GM12875 (cell line): ENCODE measurements around the gene ATP2B1.

ENCODE experiments used
- H3K4me3 ChIP-seq: one replicate; pipeline ENCODE4 v1.5.1; 2011; ENCODE audit warnings: low read depth, low read length, control low read depth
- TF ChIP-seq, protein P1 (sequence below): IDR thresholded peaks from 2 replicates; pipeline ENCODE4 v1.5.1; 2011; ENCODE audit warnings: low read depth, mild to moderate bottlenecking, control low read depth, inconsistent platforms, low read length, moderate library complexity, borderline replicate concordance; ENCODE audit not compliant: insufficient read depth

The ATP2B1 gene

GRCh38 chr12:89748791-89749190, 40.2 kb upstream of the ATP2B1 start:
- TF ChIP-seq, protein P1, sequence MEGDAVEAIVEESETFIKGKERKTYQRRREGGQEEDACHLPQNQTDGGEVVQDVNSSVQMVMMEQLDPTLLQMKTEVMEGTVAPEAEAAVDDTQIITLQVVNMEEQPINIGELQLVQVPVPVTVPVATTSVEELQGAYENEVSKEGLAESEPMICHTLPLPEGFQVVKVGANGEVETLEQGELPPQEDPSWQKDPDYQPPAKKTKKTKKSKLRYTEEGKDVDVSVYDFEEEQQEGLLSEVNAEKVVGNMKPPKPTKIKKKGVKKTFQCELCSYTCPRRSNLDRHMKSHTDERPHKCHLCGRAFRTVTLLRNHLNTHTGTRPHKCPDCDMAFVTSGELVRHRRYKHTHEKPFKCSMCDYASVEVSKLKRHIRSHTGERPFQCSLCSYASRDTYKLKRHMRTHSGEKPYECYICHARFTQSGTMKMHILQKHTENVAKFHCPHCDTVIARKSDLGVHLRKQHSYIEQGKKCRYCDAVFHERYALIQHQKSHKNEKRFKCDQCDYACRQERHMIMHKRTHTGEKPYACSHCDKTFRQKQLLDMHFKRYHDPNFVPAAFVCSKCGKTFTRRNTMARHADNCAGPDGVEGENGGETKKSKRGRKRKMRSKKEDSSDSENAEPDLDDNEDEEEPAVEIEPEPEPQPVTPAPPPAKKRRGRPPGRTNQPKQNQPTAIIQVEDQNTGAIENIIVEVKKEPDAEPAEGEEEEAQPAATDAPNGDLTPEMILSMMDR: no peak
- no peak overlapping the region for H3K4me3 ChIP-seq

DNA sequence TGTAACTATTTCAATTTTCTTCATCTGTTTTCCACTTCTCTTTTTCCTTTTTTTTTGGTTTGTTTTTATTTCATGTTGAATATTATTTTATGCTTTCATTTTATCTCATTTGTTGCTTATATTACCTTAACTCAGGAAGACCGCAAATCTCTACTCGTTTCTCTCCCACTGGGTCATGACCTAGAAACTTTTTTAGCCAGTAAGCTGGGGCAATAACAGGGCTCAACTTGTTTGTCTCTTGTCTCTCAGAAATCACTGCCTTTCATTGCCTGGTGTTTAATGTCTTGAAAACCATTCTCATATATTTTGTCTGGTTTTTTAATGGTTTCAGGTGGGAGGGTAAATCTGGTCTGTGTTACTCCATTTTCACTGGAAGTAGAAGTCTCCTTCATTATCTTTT, 36.6 kb upstream of the ATP2B1 start:
- H3K4me3 ChIP-seq: no peak overlapping the region
- TF ChIP-seq, protein P1: no peak

- TF ChIP-seq, protein P1: no peak
- H3K4me3 ChIP-seq: no peak overlapping the region
Observed at GRCh38 chr12:89742337-89743022, 33.8 kb upstream of the ATP2B1 start.

DNA sequence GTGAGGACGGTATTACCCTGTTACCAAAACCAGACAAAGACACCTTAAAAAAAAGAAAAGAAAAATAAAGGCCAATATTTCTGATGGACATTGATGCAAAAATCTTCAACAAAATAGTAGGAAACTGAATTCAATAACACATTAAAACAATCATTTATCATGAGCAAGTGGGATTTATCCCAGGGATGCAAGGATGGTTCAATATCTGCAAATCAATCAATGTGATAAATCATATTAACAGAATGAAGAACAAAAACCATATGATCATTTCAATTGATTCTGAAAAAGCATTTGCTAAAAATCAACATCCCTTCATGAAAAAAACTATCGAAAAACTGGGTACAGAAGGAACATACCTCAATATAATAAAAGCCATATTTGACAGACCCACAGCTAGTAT, 32.3 kb upstream of the ATP2B1 start:
- TF ChIP-seq, protein P1: no peak
- no peak overlapping the region for H3K4me3 ChIP-seq

- no peak overlapping the region for H3K4me3 ChIP-seq
- TF ChIP-seq, protein P1: no peak
Observed at GRCh38 chr12:89736995-89737394, 28.4 kb upstream of the ATP2B1 start.

DNA sequence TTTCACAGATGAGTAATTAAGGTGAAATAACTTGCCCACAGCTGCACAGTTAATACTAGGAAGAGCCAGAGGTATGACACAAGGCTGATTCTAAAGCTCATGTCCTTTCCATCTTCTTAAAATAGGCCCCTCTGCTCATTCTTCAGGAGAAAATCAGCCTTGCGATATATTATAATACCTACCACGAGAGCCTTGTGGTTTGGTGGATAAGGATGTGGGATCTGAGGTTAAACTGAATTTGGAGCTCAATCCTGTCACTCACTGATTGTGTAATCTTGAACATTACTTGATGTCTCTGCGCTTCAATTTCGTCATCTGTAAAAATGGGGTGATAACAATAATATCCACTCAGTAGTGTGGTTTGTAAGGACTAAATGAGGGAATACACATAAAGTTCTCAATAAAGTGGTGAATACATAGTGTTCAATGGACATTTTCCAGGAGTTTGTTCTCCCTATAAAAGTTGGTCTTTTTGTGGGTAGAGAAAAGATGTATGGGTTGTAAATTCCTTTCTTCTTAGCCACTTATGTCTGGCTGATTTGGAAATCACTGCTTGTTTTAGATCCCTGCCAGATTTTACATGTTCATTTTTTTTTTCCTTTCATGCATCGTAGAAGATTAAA, 25.1 kb upstream of the ATP2B1 start:
- TF ChIP-seq, protein P1: no peak
- no peak overlapping the region for H3K4me3 ChIP-seq

DNA sequence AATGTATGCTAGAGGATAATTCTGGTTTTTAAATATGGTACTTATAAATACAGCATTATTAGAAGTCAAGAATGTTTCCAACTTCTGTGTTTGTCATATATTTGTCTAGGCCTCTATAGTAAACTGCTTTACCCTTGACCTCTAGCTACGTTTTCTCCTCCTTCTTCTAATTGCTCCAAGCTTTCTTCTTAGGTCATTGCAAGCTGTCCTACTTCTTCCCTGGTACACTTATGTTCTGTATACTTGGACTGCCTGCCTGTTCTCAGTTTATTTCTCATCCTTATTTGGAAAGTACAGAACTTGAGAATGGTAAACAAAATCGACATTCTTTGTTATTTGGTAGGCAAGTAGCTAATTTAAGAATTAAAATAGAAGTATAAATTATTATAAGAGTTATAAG, 23.9 kb upstream of the ATP2B1 start:
- no peak overlapping the region for H3K4me3 ChIP-seq
- TF ChIP-seq, protein P1: no peak
